ENCODE measurements around the gene ADK. TPM values are rescaled to one million over a fixed set of nuclear protein-coding genes. Genes with fewer than 3 reads are reported as not detected.
A peak's percentile ranks its signal among the peaks of the same experiment; 100 is the strongest.

ADK gene
- total and polyA plus RNA-seq, 2 of the 4 experiments (the other 2 are of a cell fraction), result 30.6 to 40.9 TPM

DNA sequence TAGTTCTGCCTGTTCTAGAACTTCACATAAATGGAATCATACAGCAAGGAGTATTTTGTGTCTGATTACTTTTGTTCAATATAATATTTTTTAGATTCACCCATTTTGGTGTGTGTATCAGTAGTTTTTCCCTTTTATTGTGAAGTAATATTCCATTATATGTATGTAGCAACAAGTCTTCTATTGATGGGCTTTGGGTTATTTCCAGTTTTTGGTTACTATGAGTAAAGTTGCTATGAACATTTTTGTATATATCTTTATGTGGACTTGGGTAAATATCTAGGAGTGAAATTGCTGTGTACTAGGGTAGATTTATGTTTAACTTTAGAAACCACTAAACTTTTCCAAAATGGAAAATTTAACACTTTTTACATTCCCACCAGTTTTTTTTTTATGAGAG is 35.7 kb downstream of the ADK start:
- dilution Hi-C loops (cut with HindIII; ENCODE audit: low sequenced_read_pairs, unreplicated experiment) (no loop called here), in situ Hi-C loops (cut with MboI; ENCODE audit: low sequenced_read_pairs) (no loop called here), intact Hi-C loops (cut with micrococcal nuclease) (no loop called here)
- Histone ChIP-seq H3K4me2 (ENCODE audit: low read depth, low read length) (no peak overlapping the region), H3K4me1 (ENCODE audit: control insufficient read depth, insufficient read depth, low read length) (peaks cover 6% of the 10 kb centered on the region), H2BK5ac (ENCODE audit: low read depth, low read length, poor library complexity, severe bottlenecking) (no peak overlapping the region), H3K9me3 (ENCODE audit: control insufficient read depth, insufficient read depth, low read length) (no peaks in the 10 kb centered on the region), H3K36me3 (ENCODE audit: control insufficient read depth, insufficient read depth, low read length) (no peaks in the 10 kb centered on the region), H3K9me1 (ENCODE audit: insufficient read depth, low read length) (peaks cover under 1% of the 10 kb centered on the region; the same call in 1 of the 2 replicates), H3K27me3 (ENCODE audit: control insufficient read depth, insufficient read depth, low read length) (no peaks in the 10 kb centered on the region), H2AK5ac (ENCODE audit: low read depth, low read length) (no peak overlapping the region), H2BK20ac (ENCODE audit: low read depth, low read length) (no peak overlapping the region), H2BK15ac (ENCODE audit: low read depth, low read length) (no peak overlapping the region), H3K27ac (ENCODE audit: insufficient read depth, low read length) (no peak overlapping the region), H3K56ac (ENCODE audit: extremely low read depth, insufficient read depth, low read length) (no peak overlapping the region), H3K4me3 (ENCODE audit: insufficient read depth, low read depth, low read length) (no peak overlapping the region), H2AK9ac (replicated peaks; ENCODE audit: low read depth, low read length, poor library complexity) (no peak overlapping the region), H4K20me1 (ENCODE audit: insufficient read depth, low read length) (peaks cover 3% of the 10 kb centered on the region; the same call in 1 of the 2 replicates), H2AFZ (replicated peaks; ENCODE audit: low read length, poor library complexity) (no peak overlapping the region), H3K18ac (ENCODE audit: low read depth, low read length) (no peak overlapping the region), H3K79me1 (ENCODE audit: low read depth in 1 of 2, low read length in 2 of 2) (peaks cover 11 to 57% of the 10 kb centered on the region in 2 experiments; a peak in 3 of 4 replicates), H4K91ac (ENCODE audit: insufficient read depth, low read depth, low read length) (no peak overlapping the region), H3K14ac (replicated peaks; ENCODE audit: low read depth, low read length) (no peak overlapping the region), H4K5ac (ENCODE audit: low read depth, low read length) (no peak overlapping the region), H3K23ac (ENCODE audit: low read depth, low read length) (no peak overlapping the region), H2BK120ac (ENCODE audit: low read depth, low read length) (no peak overlapping the region), H3K4ac (ENCODE audit: low read depth, low read length) (no peak overlapping the region), H4K8ac (ENCODE audit: low read depth in 2 of 2, low read length in 2 of 2) (no peak overlapping the region), H3K9ac (ENCODE audit: low read depth, low read length) (no peak overlapping the region)
- POLR2A ChIA-PET (ENCODE audit: unreplicated experiment), result no interaction called here
- BruUV-seq (replicated peaks), result no TSS peak
- no peak for TF ChIP-seq BHLHE40 (IDR thresholded peaks at IDR 0.05; ENCODE audit: low read depth, low read length)
- no peak for TF ChIP-seq MAFK (IDR thresholded peaks at IDR 0.05; ENCODE audit: low read depth, low read length)
- TF ChIP-seq CEBPB (IDR thresholded peaks at IDR 0.05; ENCODE audit: low read depth, low read length), result no peak
- TF ChIP-seq FOS (IDR thresholded peaks at IDR 0.05; ENCODE audit: low read depth, low read length), result no peak
- TF ChIP-seq POLR2A (IDR thresholded peaks at IDR 0.05; ENCODE audit: low read depth, low read length), result no peak
- TF ChIP-seq RFX5 (IDR thresholded peaks at IDR 0.05; ENCODE audit: low read depth, low read length), result no peak
- no peak for TF ChIP-seq CHD1 (IDR thresholded peaks at IDR 0.05; ENCODE audit: low read depth, low read length)
- TF ChIP-seq, protein P1, sequence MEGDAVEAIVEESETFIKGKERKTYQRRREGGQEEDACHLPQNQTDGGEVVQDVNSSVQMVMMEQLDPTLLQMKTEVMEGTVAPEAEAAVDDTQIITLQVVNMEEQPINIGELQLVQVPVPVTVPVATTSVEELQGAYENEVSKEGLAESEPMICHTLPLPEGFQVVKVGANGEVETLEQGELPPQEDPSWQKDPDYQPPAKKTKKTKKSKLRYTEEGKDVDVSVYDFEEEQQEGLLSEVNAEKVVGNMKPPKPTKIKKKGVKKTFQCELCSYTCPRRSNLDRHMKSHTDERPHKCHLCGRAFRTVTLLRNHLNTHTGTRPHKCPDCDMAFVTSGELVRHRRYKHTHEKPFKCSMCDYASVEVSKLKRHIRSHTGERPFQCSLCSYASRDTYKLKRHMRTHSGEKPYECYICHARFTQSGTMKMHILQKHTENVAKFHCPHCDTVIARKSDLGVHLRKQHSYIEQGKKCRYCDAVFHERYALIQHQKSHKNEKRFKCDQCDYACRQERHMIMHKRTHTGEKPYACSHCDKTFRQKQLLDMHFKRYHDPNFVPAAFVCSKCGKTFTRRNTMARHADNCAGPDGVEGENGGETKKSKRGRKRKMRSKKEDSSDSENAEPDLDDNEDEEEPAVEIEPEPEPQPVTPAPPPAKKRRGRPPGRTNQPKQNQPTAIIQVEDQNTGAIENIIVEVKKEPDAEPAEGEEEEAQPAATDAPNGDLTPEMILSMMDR (conservative IDR thresholded peaks at IDR 0.05; ENCODE audit: low read depth, low read length), result no peak
- DNase-seq (peak; percentile 28), ATAC-seq (ENCODE audit: low read depth) (no peak)
- CTCF ChIA-PET, result no interaction called here

Measured in IMR-90 (cell line).